GM23338 (cell line): ENCODE data around the gene ASB2. TPM values are rescaled to one million over a fixed set of nuclear protein-coding genes. Genes with fewer than 3 reads are reported as not detected.

Source experiments
- ATAC-seq: fragments of 200-7000 bp; cut with Tn5 transposase; 3 replicates; pipeline ENCODE4 v1.9.1; 2020
- DNase-seq: peaks from one replicate; pipeline ENCODE4 v3.0.0-alpha.2; 2015; ENCODE audit warnings: low spot score
- H2AFZ ChIP-seq: fragments of 200-600 bp; sonication (generic); 2 replicates; pipeline ENCODE4 v1.8.0; 2016; ENCODE audit warnings: antibody characterized with exemption, mild to moderate bottlenecking, moderate library complexity
- H3F3A ChIP-seq: fragments of 200-600 bp; sonication (generic); replicated peaks from 2 replicates; pipeline ENCODE4 v1.8.0; 2017; ENCODE audit warnings: antibody characterized with exemption, mixed run types, low read depth
- H3K27ac ChIP-seq: fragments of 200-600 bp; sonication (generic); 2 replicates; pipeline ENCODE4 v1.6.1; 2016; ENCODE audit warnings: low read depth
- H3K27me3 ChIP-seq: fragments of 200-600 bp; sonication (generic); 2 replicates; pipeline ENCODE4 v1.8.0; 2016; ENCODE audit warnings: mild to moderate bottlenecking, mixed run types, moderate library complexity; ENCODE audit not compliant: insufficient read depth
- H3K36me3 ChIP-seq: fragments of 200-600 bp; sonication (generic); 2 replicates; pipeline ENCODE4 v1.8.0; 2016; ENCODE audit warnings: mild to moderate bottlenecking; ENCODE audit not compliant: insufficient read depth
- H3K4me1 ChIP-seq: fragments of 200-600 bp; sonication (generic); 2 replicates; pipeline ENCODE4 v1.8.0; 2016; ENCODE audit warnings: mild to moderate bottlenecking, moderate library complexity; ENCODE audit not compliant: insufficient read depth
- H3K4me2 ChIP-seq: fragments of 200-600 bp; sonication (generic); 2 replicates; pipeline ENCODE4 v1.7.1; 2017; ENCODE audit warnings: mixed run types
- H3K4me3 ChIP-seq: fragments of 200-600 bp; sonication (generic); 2 replicates; pipeline ENCODE4 v1.6.1; 2016; ENCODE audit warnings: mixed run types
- H3K79me2 ChIP-seq: fragments of 200-600 bp; sonication (generic); replicated peaks from 2 replicates; pipeline ENCODE4 v1.8.0; 2017; ENCODE audit warnings: mild to moderate bottlenecking; ENCODE audit not compliant: insufficient read depth
- H3K9me2 ChIP-seq: fragments of 200-600 bp; sonication (generic); 2 replicates; pipeline ENCODE4 v1.8.0; 2017; ENCODE audit not compliant: insufficient read depth
- H4K20me1 ChIP-seq: fragments of 200-600 bp; sonication (generic); replicated peaks from 2 replicates; pipeline ENCODE4 v1.8.0; 2017; ENCODE audit warnings: mild to moderate bottlenecking; ENCODE audit not compliant: insufficient read depth
- H3K27ac Mint-ChIP-seq: 2 replicates; pipeline ENCODE4 v1.8.0; 2020; ENCODE audit warnings: inconsistent platforms, mild to moderate bottlenecking, moderate library complexity, mixed read lengths
- H3K27me3 Mint-ChIP-seq: 3 replicates; pipeline ENCODE4 v1.8.0; 2022; ENCODE audit warnings: low read depth, mild to moderate bottlenecking, moderate library complexity, mixed read lengths, inconsistent platforms; ENCODE audit not compliant: insufficient read depth, poor library complexity
- H3K36me3 Mint-ChIP-seq: 3 replicates; pipeline ENCODE4 v1.8.0; 2021; ENCODE audit warnings: low read depth, mild to moderate bottlenecking, inconsistent platforms, moderate library complexity, mixed read lengths
- H3K4me1 Mint-ChIP-seq: 3 replicates; pipeline ENCODE4 v1.8.0; 2020; ENCODE audit warnings: mild to moderate bottlenecking, inconsistent platforms, mixed read lengths
- H3K4me3 Mint-ChIP-seq: 3 replicates; pipeline ENCODE4 v1.8.0; 2021; ENCODE audit warnings: moderate library complexity, mild to moderate bottlenecking, inconsistent platforms, mixed read lengths
- H3K9me3 Mint-ChIP-seq: 3 replicates; pipeline ENCODE4 v1.8.0; 2020; ENCODE audit warnings: moderate library complexity, mild to moderate bottlenecking, inconsistent platforms, mixed read lengths
- CREB1 ChIP-seq: fragments of 250-450 bp; sonication (Bioruptor Pico); IDR thresholded peaks from 2 replicates; pipeline ENCODE4 v1.5.0; 2020; ENCODE audit warnings: low read depth, mild to moderate bottlenecking, moderate library complexity
- CTCF ChIP-seq, 2 experiments: fragments of 200-600 bp in 1 of 2; sonication (generic) in 1 of 2; conservative IDR thresholded peaks; 2 replicates each; pipeline versions ENCODE4 v1.5.1 to v1.6.1; 2016 to 2017; ENCODE audit warnings: antibody characterized with exemption in 2 of 2, low read depth in 2 of 2, mild to moderate bottlenecking in 2 of 2, moderate library complexity in 1 of 2
- EZH2 ChIP-seq: fragments of 200-600 bp; sonication (generic); IDR thresholded peaks from one replicate; pipeline ENCODE4 v1.8.0; 2017; ENCODE audit warnings: antibody characterized with exemption, mild to moderate bottlenecking, low read depth; ENCODE audit not compliant: unreplicated experiment
- POLR2AphosphoS5 ChIP-seq: IDR thresholded peaks from 2 replicates; pipeline ENCODE4 v1.6.1; 2016; ENCODE audit warnings: antibody characterized with exemption, low read depth
- REST ChIP-seq: IDR thresholded peaks from one replicate; pipeline ENCODE4 v1.6.1; 2018; ENCODE audit warnings: antibody characterized with exemption; ENCODE audit not compliant: unreplicated experiment
- STAT1 ChIP-seq: IDR thresholded peaks from one replicate; pipeline ENCODE4 v1.6.1; 2016; ENCODE audit warnings: antibody characterized with exemption; ENCODE audit not compliant: unreplicated experiment
- ZNF331 ChIP-seq: fragments of 250-450 bp; sonication (Bioruptor Pico); IDR thresholded peaks from 2 replicates; pipeline ENCODE4 v1.5.0; 2020; ENCODE audit warnings: low read depth, mild to moderate bottlenecking, moderate library complexity
- ZNF462 ChIP-seq: fragments of 250-450 bp; sonication (Bioruptor Pico); IDR thresholded peaks from 2 replicates; pipeline ENCODE4 v1.5.0; 2020; ENCODE audit warnings: mild to moderate bottlenecking, moderate library complexity
- polyA plus RNA-seq: library from polyadenylated mRNA; unstranded; fragments of >200 nt; fragmentation: Nextera tagmentation; extraction: Ambion mirVana; gene quantifications from 2 replicates; pipeline ENCODE4 v1.2.1, GENCODE V29; 2016
- total RNA-seq: library from RNA; depleted of rRNA; stranded (reverse); fragments of >200 nt; shearing (Covaris generic); gene quantifications from 2 replicates; pipeline ENCODE4 v1.2.3, GENCODE V29; 2014

Gene ASB2
- total and polyA plus RNA-seq, 2 experiments from 2014 or later: 1.2 to 1.7 TPM

GRCh38 chr14:93999573-93999972 lies 23.2 kb upstream of the ASB2 start:
- H3K9me3 Mint-ChIP-seq: no peaks in the 10 kb centered on the region
- Histone ChIP-seq H3K9me2 (no peaks in the 10 kb centered on the region), H4K20me1 (no peaks in the 10 kb centered on the region), H3F3A (no peaks in the 10 kb centered on the region), H3K36me3 (no peaks in the 10 kb centered on the region), H3K27ac (no peak overlapping the region), H2AFZ (no peak overlapping the region), H3K4me2 (no peak overlapping the region), H3K79me2 (no peaks in the 10 kb centered on the region), H3K4me1 (no peaks in the 10 kb centered on the region), H3K4me3 (no peak overlapping the region), H3K27me3 (no peaks in the 10 kb centered on the region)
- H3K4me1 Mint-ChIP-seq: peaks cover 10% of the 10 kb centered on the region
- H3K36me3 Mint-ChIP-seq: no peaks in the 10 kb centered on the region
- ATAC-seq: no peak
- H3K27ac Mint-ChIP-seq: no peak overlapping the region
- H3K27me3 Mint-ChIP-seq: peaks cover 5% of the 10 kb centered on the region
- no peak for TF ChIP-seq ZNF331
- no peak for TF ChIP-seq STAT1
- TF ChIP-seq EZH2: no peak
- TF ChIP-seq CREB1 (CRISPR knock-in tag): no peak
- no peak for TF ChIP-seq REST
- TF ChIP-seq POLR2AphosphoS5: no peak
- TF ChIP-seq ZNF462 (CRISPR knock-in tag): no peak
- peak in 1 of 2 experiments; percentile 26; a peak in 2 of 4 replicates for TF ChIP-seq CTCF (conservative IDR thresholded peaks at IDR 0.05; ENCODE audit: low read depth in 2 of 2)
- H3K4me3 Mint-ChIP-seq: no peak overlapping the region
- peak; percentile 11 for DNase-seq
